ENCODE results near the gene SCRN1. TPM values are rescaled to one million over a fixed set of nuclear protein-coding genes. Genes with fewer than 3 reads are reported as not detected.

SCRN1 gene
- total RNA-seq, 1 experiment from 2014 or later, result 96.2 TPM

GRCh38 chr7:29953726-29954347 lies 35.8 kb downstream of the SCRN1 start (continued):
- no peak for TF ChIP-seq CREM (CRISPR knock-in tag; IDR thresholded peaks at IDR 0.05)
- no peak for TF ChIP-seq TCF7 (CRISPR knock-in tag; IDR thresholded peaks at IDR 0.05; ENCODE audit: low read depth)
- TF ChIP-seq ZNF671 (CRISPR knock-in tag; IDR thresholded peaks at IDR 0.05), result no peak
- TF ChIP-seq PREB (CRISPR knock-in tag; IDR thresholded peaks at IDR 0.05; ENCODE audit: borderline replicate concordance), result no peak
- no peak for TF ChIP-seq OVOL2 (CRISPR knock-in tag; IDR thresholded peaks at IDR 0.05; ENCODE audit: borderline replicate concordance)
- no peak for TF ChIP-seq ZNF317 (CRISPR knock-in tag; IDR thresholded peaks at IDR 0.05; ENCODE audit: borderline replicate concordance, low read depth)

DNA sequence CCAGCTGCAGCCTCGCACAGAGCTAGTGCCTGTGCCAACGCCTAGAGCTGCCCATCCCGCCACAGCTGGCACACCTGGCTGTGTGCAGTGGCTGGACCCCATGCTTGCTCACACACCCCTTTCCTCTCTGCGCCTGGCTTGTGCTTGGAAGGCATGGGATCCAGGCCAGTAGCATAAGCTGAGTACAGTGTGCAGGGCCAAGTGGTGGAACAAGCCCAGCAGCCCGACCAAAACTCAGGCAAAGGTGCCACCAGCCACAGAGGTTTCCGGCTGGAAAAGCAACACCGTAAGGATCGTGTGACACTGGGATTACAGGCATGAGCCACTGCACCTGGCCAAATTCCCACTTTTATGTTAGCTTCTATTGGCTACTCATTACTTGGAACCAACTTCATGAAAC lies 38.4 kb downstream of the SCRN1 start:
- H3K27ac Mint-ChIP-seq, result no peak overlapping the region
- H3K9me3 Mint-ChIP-seq, result no peaks in the 10 kb centered on the region
- H3K4me1 Mint-ChIP-seq, result peaks cover 6% of the 10 kb centered on the region
- H3K4me3 Mint-ChIP-seq, result no peak overlapping the region
- POLR2A ChIA-PET, result no interaction called here
- DNase-seq (ENCODE audit: low spot score) (no peak), ATAC-seq (no peak)
- no peak for TF ChIP-seq NFATC4 (CRISPR knock-in tag; IDR thresholded peaks at IDR 0.05)
- no peak for TF ChIP-seq ZNF232 (CRISPR knock-in tag; IDR thresholded peaks at IDR 0.05)
- no peak for TF ChIP-seq ZNF263 (CRISPR knock-in tag; IDR thresholded peaks at IDR 0.05; ENCODE audit: low read depth)
- no peak for TF ChIP-seq NFYB (CRISPR knock-in tag; conservative IDR thresholded peaks at IDR 0.05; ENCODE audit: low read depth)
- no peak for TF ChIP-seq ZNF219 (CRISPR knock-in tag; IDR thresholded peaks at IDR 0.05; ENCODE audit: borderline replicate concordance)
- TF ChIP-seq, protein P1, sequence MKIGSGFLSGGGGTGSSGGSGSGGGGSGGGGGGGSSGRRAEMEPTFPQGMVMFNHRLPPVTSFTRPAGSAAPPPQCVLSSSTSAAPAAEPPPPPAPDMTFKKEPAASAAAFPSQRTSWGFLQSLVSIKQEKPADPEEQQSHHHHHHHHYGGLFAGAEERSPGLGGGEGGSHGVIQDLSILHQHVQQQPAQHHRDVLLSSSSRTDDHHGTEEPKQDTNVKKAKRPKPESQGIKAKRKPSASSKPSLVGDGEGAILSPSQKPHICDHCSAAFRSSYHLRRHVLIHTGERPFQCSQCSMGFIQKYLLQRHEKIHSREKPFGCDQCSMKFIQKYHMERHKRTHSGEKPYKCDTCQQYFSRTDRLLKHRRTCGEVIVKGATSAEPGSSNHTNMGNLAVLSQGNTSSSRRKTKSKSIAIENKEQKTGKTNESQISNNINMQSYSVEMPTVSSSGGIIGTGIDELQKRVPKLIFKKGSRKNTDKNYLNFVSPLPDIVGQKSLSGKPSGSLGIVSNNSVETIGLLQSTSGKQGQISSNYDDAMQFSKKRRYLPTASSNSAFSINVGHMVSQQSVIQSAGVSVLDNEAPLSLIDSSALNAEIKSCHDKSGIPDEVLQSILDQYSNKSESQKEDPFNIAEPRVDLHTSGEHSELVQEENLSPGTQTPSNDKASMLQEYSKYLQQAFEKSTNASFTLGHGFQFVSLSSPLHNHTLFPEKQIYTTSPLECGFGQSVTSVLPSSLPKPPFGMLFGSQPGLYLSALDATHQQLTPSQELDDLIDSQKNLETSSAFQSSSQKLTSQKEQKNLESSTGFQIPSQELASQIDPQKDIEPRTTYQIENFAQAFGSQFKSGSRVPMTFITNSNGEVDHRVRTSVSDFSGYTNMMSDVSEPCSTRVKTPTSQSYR (CRISPR knock-in tag; IDR thresholded peaks at IDR 0.05), result no peak
- no peak for TF ChIP-seq GABPB1 (CRISPR knock-in tag; IDR thresholded peaks at IDR 0.05)
- no peak for TF ChIP-seq MLX (CRISPR knock-in tag; IDR thresholded peaks at IDR 0.05)
- no peak for TF ChIP-seq MYBL2 (CRISPR knock-in tag; IDR thresholded peaks at IDR 0.05)
- TF ChIP-seq, protein P2, sequence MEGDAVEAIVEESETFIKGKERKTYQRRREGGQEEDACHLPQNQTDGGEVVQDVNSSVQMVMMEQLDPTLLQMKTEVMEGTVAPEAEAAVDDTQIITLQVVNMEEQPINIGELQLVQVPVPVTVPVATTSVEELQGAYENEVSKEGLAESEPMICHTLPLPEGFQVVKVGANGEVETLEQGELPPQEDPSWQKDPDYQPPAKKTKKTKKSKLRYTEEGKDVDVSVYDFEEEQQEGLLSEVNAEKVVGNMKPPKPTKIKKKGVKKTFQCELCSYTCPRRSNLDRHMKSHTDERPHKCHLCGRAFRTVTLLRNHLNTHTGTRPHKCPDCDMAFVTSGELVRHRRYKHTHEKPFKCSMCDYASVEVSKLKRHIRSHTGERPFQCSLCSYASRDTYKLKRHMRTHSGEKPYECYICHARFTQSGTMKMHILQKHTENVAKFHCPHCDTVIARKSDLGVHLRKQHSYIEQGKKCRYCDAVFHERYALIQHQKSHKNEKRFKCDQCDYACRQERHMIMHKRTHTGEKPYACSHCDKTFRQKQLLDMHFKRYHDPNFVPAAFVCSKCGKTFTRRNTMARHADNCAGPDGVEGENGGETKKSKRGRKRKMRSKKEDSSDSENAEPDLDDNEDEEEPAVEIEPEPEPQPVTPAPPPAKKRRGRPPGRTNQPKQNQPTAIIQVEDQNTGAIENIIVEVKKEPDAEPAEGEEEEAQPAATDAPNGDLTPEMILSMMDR (IDR thresholded peaks at IDR 0.05), result no peak
- no peak for TF ChIP-seq IRF2 (CRISPR knock-in tag; IDR thresholded peaks at IDR 0.05; ENCODE audit: borderline replicate concordance, low read depth)
- no peak for TF ChIP-seq FOXJ3 (CRISPR knock-in tag; IDR thresholded peaks at IDR 0.05; ENCODE audit: borderline replicate concordance)
- TF ChIP-seq ZSCAN18 (CRISPR knock-in tag; IDR thresholded peaks at IDR 0.05), result no peak
- no peak for TF ChIP-seq JUN (CRISPR knock-in tag; IDR thresholded peaks at IDR 0.05)
- no peak for TF ChIP-seq ZNF512 (CRISPR knock-in tag; IDR thresholded peaks at IDR 0.05; ENCODE audit: borderline replicate concordance)
- TF ChIP-seq ESRRA (CRISPR knock-in tag; IDR thresholded peaks at IDR 0.05; ENCODE audit: borderline replicate concordance), result no peak
- no peak for TF ChIP-seq NFE2L1 (CRISPR knock-in tag; IDR thresholded peaks at IDR 0.05)
- TF ChIP-seq TP53 (CRISPR knock-in tag; IDR thresholded peaks at IDR 0.05), result no peak
- TF ChIP-seq OVOL2 (CRISPR knock-in tag; IDR thresholded peaks at IDR 0.05; ENCODE audit: borderline replicate concordance), result no peak
- no peak for TF ChIP-seq ZNF423 (CRISPR knock-in tag; IDR thresholded peaks at IDR 0.05)
- CTCF ChIA-PET, result interaction anchor here (1.1 to 3.7 kb wide), 2 partner anchors 35 to 111 kb away, joined by 3 to 19 read pairs; no protein-coding TSS in a partner anchor
- H3K36me3 Mint-ChIP-seq, result peaks cover 53% of the 10 kb centered on the region
- H3K27me3 Mint-ChIP-seq (ENCODE audit: low read depth), result no peaks in the 10 kb centered on the region
